DOHH2 (cell line): ENCODE measurements around the gene ACE.

Experiments used
- H3F3A ChIP-seq: fragments of 200-600 bp; sonication (generic), shearing (Covaris generic); 2 replicates; pipeline ENCODE4 v1.6.0; 2016; ENCODE audit warnings: antibody characterized with exemption, mild to moderate bottlenecking; ENCODE audit not compliant: control insufficient read depth, insufficient read depth
- H3K27ac ChIP-seq: fragments of 200-600 bp; sonication (generic); 2 replicates; pipeline ENCODE4 v1.5.1; 2014; ENCODE audit warnings: low read depth, mild to moderate bottlenecking, low read length, moderate library complexity
- H3K27me3 ChIP-seq: fragments of 200-600 bp; sonication (generic); 2 replicates; pipeline ENCODE4 v1.6.1; 2014; ENCODE audit warnings: mild to moderate bottlenecking, low read length, mixed read lengths; ENCODE audit not compliant: control insufficient read depth
- H3K36me3 ChIP-seq: fragments of 200-600 bp; sonication (generic); 2 replicates; pipeline ENCODE4 v1.6.1; 2014; ENCODE audit warnings: mild to moderate bottlenecking, low read length, moderate library complexity, mixed read lengths; ENCODE audit not compliant: control insufficient read depth
- H3K4me1 ChIP-seq: fragments of 200-600 bp; sonication (generic); 2 replicates; pipeline ENCODE4 v1.6.1; 2014; ENCODE audit warnings: mild to moderate bottlenecking, low read length, mixed read lengths; ENCODE audit not compliant: control insufficient read depth
- H3K4me2 ChIP-seq: fragments of 200-600 bp; sonication (generic); 2 replicates; pipeline ENCODE4 v1.6.0; 2014; ENCODE audit warnings: mild to moderate bottlenecking, low read length, moderate library complexity
- H3K4me3 ChIP-seq: fragments of 200-600 bp; sonication (generic); 2 replicates; pipeline ENCODE4 v1.5.1; 2014; ENCODE audit warnings: mild to moderate bottlenecking, low read length, mixed read lengths
- H3K79me2 ChIP-seq: fragments of 200-600 bp; sonication (generic); 2 replicates; pipeline ENCODE4 v1.6.1; 2014; ENCODE audit warnings: mild to moderate bottlenecking, low read length, mixed read lengths; ENCODE audit not compliant: control insufficient read depth
- H3K9me2 ChIP-seq: fragments of 200-600 bp; sonication (generic); replicated peaks from 2 replicates; pipeline ENCODE4 v1.6.1; 2014; ENCODE audit warnings: mild to moderate bottlenecking, low read length, mixed read lengths; ENCODE audit not compliant: control insufficient read depth
- H3K9me3 ChIP-seq: fragments of 200-600 bp; sonication (generic); 2 replicates; pipeline ENCODE4 v1.6.1; 2014; ENCODE audit warnings: antibody characterized with exemption, low read length, mixed read lengths; ENCODE audit not compliant: control insufficient read depth, insufficient read depth
- H4K20me1 ChIP-seq: fragments of 200-600 bp; sonication (generic); 2 replicates; pipeline ENCODE4 v1.6.0; 2014; ENCODE audit warnings: low read depth, mild to moderate bottlenecking, antibody characterized with exemption, low read length, moderate library complexity; ENCODE audit not compliant: control insufficient read depth, insufficient read depth
- CTCF ChIP-seq: fragments of 200-600 bp; sonication (generic); IDR thresholded peaks from one replicate; pipeline ENCODE4 v1.5.1; 2014; ENCODE audit warnings: antibody characterized with exemption, mild to moderate bottlenecking, low read depth, low read length; ENCODE audit not compliant: poor library complexity, severe bottlenecking
- EZH2phosphoT487 ChIP-seq: fragments of 200-600 bp; sonication (generic); IDR thresholded peaks from 2 replicates; pipeline ENCODE4 v1.6.1; 2017; ENCODE audit warnings: borderline replicate concordance, mild to moderate bottlenecking, antibody characterized with exemption, low read length, moderate library complexity, mixed read lengths

Gene ACE

GRCh38 chr17:63524051-63524450 is 47.2 kb downstream of the ACE start:
- Histone ChIP-seq H3K9me3 (no peaks in the 10 kb centered on the region), H3K36me3 (no peaks in the 10 kb centered on the region), H3F3A (no peaks in the 10 kb centered on the region), H3K4me3 (no peak overlapping the region), H3K27ac (no peak overlapping the region), H3K4me1 (no peaks in the 10 kb centered on the region), H4K20me1 (0 out of 2 replicates have a peak, but pooled peaks cover 2% of the 10 kb centered on the region), H3K79me2 (no peaks in the 10 kb centered on the region), H3K9me2 (no peaks in the 10 kb centered on the region), H3K4me2 (no peak overlapping the region), H3K27me3 (peaks cover 37% of the 10 kb centered on the region)
- no peak for TF ChIP-seq CTCF
- TF ChIP-seq EZH2phosphoT487, result no peak

- TF ChIP-seq CTCF, result no peak
- TF ChIP-seq EZH2phosphoT487, result no peak
- H3K4me1 ChIP-seq, result no peaks in the 10 kb centered on the region
- H3K9me2 ChIP-seq, result no peaks in the 10 kb centered on the region
- H3K27ac ChIP-seq, result no peak overlapping the region
- H3K36me3 ChIP-seq, result no peaks in the 10 kb centered on the region
- H3F3A ChIP-seq, result no peaks in the 10 kb centered on the region
- H3K27me3 ChIP-seq, result peaks cover 31% of the 10 kb centered on the region
- H3K4me3 ChIP-seq, result no peak overlapping the region
- no peaks in the 10 kb centered on the region for H3K9me3 ChIP-seq
- H3K4me2 ChIP-seq, result no peak overlapping the region
- H4K20me1 ChIP-seq, result 0 out of 2 replicates have a peak, but pooled peaks cover 2% of the 10 kb centered on the region
- no peaks in the 10 kb centered on the region for H3K79me2 ChIP-seq
Measured at GRCh38 chr17:63525190-63525946, 48.5 kb downstream of the ACE start.

GRCh38 chr17:63526861-63527260 is 50.0 kb downstream of the ACE start:
- Histone ChIP-seq H3K27me3 (peaks cover 27% of the 10 kb centered on the region), H3K79me2 (no peaks in the 10 kb centered on the region), H4K20me1 (0 out of 2 replicates have a peak, but pooled peaks cover 2% of the 10 kb centered on the region), H3K9me2 (no peaks in the 10 kb centered on the region), H3K4me3 (no peak overlapping the region), H3K9me3 (no peaks in the 10 kb centered on the region), H3K27ac (no peak overlapping the region), H3F3A (no peaks in the 10 kb centered on the region), H3K36me3 (no peaks in the 10 kb centered on the region), H3K4me2 (no peak overlapping the region), H3K4me1 (no peaks in the 10 kb centered on the region)
- TF ChIP-seq EZH2phosphoT487, result no peak
- TF ChIP-seq CTCF, result no peak
